B cell (primary cell): ENCODE results near the gene THRB. TPM values are rescaled to one million over a fixed set of nuclear protein-coding genes. Genes with fewer than 3 reads are reported as not detected.

Experiments
- ATAC-seq: fragments of 200-7000 bp; cut with Tn5 transposase; one replicate; pipeline ENCODE4 v1.10.0; 2021; ENCODE audit warnings: low read depth, mild to moderate bottlenecking, moderate number of reproducible peaks, moderate library complexity
- CTCF ChIA-PET: fragments of 350-600 bp; sonication (Branson Sonifier 250); formaldehyde crosslinking; loops from one replicate; lab custom pipeline; 2021; ENCODE audit warnings: antibody characterized with exemption, inconsistent platforms; lab: Charles Lee
- POLR2A ChIA-PET: fragments of 350-600 bp; sonication (Branson Sonifier 250); formaldehyde crosslinking; loops from one replicate; lab custom pipeline; 2021; ENCODE audit warnings: antibody characterized with exemption; lab: Charles Lee
- DNase-seq: peaks from one replicate; pipeline ENCODE4 v3.0.0; 2013
- H2AFZ ChIP-seq: 2 replicates; pipeline ENCODE4 v1.6.1; 2012; ENCODE audit warnings: mild to moderate bottlenecking, low read depth, low read length; ENCODE audit not compliant: insufficient read depth, poor library complexity, severe bottlenecking
- H3K27ac ChIP-seq, 2 donors: 1 replicate in 1 of 2; 2 replicates in 1 of 2; pipeline ENCODE4 v1.5.1; 2012 to 2013; ENCODE audit warnings: low read length in 2 of 2, mild to moderate bottlenecking in 2 of 2, moderate library complexity in 1 of 2
- H3K27me3 ChIP-seq, 4 experiments: fragments of 200-600 bp in 1 of 4; sonication (generic) in 1 of 4; replicated peaks in 1 of 4; 1 replicate in 2 of 4; 2 replicates in 2 of 4; pipeline versions ENCODE4 v1.6.1 to v1.7.0; 2013 to 2016; ENCODE audit warnings: low read length in 3 of 4, mild to moderate bottlenecking in 2 of 4, mixed read lengths in 1 of 4, moderate library complexity in 1 of 4; ENCODE audit not compliant: insufficient read depth in 4 of 4, control insufficient read depth in 3 of 4; ENCODE audit errors: control extremely low read depth in 1 of 4
- H3K36me3 ChIP-seq, 2 experiments: replicated peaks in 1 of 2; 1 replicate in 1 of 2; 2 replicates in 1 of 2; pipeline versions ENCODE4 v1.6.1 to v1.7.1; 2013; ENCODE audit warnings: low read length in 1 of 2; ENCODE audit not compliant: insufficient read depth in 2 of 2, control insufficient read depth in 1 of 2; ENCODE audit errors: control extremely low read depth in 1 of 2, extremely low read depth in 1 of 2
- H3K4me1 ChIP-seq, 2 donors: fragments of 200-600 bp in 1 of 2; sonication (generic) in 1 of 2; 1 replicate in 1 of 2; 2 replicates in 1 of 2; pipeline versions ENCODE4 v1.5.1 to v1.6.1; 2013 to 2017; ENCODE audit warnings: low read length in 2 of 2; ENCODE audit not compliant: control insufficient read depth in 2 of 2, insufficient read depth in 2 of 2
- H3K4me2 ChIP-seq: replicated peaks from 2 replicates; pipeline ENCODE3; 2012; ENCODE audit warnings: mild to moderate bottlenecking, low read depth, low read length; ENCODE audit not compliant: poor library complexity, severe bottlenecking
- H3K4me3 ChIP-seq, 5 experiments: fragments of 200-600 bp in 1 of 5; sonication (generic) in 1 of 5; 1 replicate in 3 of 5; 2 replicates in 2 of 5; pipeline versions ENCODE4 v1.5.1 to v1.7.0; 2011 to 2016; ENCODE audit warnings: low read length in 4 of 5, mild to moderate bottlenecking in 4 of 5, low read depth in 2 of 5, control low read depth in 1 of 5, moderate library complexity in 1 of 5; ENCODE audit not compliant: insufficient read depth in 1 of 5; ENCODE audit errors: control extremely low read depth in 1 of 5, extremely low read depth in 1 of 5
- H3K79me2 ChIP-seq: fragments of 200-600 bp; sonication (generic); one replicate; pipeline ENCODE4 v1.6.0; 2016; ENCODE audit warnings: low read length; ENCODE audit not compliant: control insufficient read depth, insufficient read depth
- H3K9ac ChIP-seq: fragments of 200-600 bp; sonication (generic); 2 replicates; pipeline ENCODE4 v1.6.1; 2017; ENCODE audit warnings: mild to moderate bottlenecking, low read length, moderate library complexity
- H3K9me3 ChIP-seq, 3 donors: one replicate each; pipeline versions ENCODE4 v1.6.1 to v1.7.1; 2013; ENCODE audit warnings: low read length in 2 of 3; ENCODE audit not compliant: control insufficient read depth in 2 of 3, insufficient read depth in 1 of 3; ENCODE audit errors: control extremely low read depth in 1 of 3
- H4K20me1 ChIP-seq: 2 replicates; pipeline ENCODE4 v1.6.0; 2012; ENCODE audit warnings: mild to moderate bottlenecking, low read length; ENCODE audit not compliant: insufficient read depth, control insufficient read depth, poor library complexity, severe bottlenecking
- H3K27ac Mint-ChIP-seq: one replicate; pipeline ENCODE4 v1.8.0; 2021; ENCODE audit warnings: mixed read lengths
- H3K27me3 Mint-ChIP-seq: one replicate; pipeline ENCODE4 v1.8.0; 2021; ENCODE audit warnings: mixed read lengths
- H3K4me1 Mint-ChIP-seq: one replicate; pipeline ENCODE4 v1.8.0; 2021; ENCODE audit warnings: mixed read lengths
- H3K4me3 Mint-ChIP-seq: one replicate; pipeline ENCODE4 v1.8.0; 2021; ENCODE audit warnings: mixed read lengths
- H3K9me3 Mint-ChIP-seq: one replicate; pipeline ENCODE4 v1.8.0; 2022; ENCODE audit warnings: mixed read lengths; ENCODE audit not compliant: insufficient read depth
- CTCF ChIP-seq: fragments of 200-600 bp; IDR thresholded peaks from one replicate; pipeline ENCODE4 v1.8.0; 2022; ENCODE audit warnings: antibody characterized with exemption, mild to moderate bottlenecking
- EZH2 ChIP-seq: IDR thresholded peaks from 2 replicates; pipeline ENCODE4 v1.6.1; 2012; ENCODE audit warnings: borderline replicate concordance, low read depth, mild to moderate bottlenecking, moderate library complexity, low read length; ENCODE audit not compliant: insufficient read depth, poor library complexity, severe bottlenecking
- WGBS: methylation state at CpG from one replicate; pipeline ENCODE4 v1.1.5; 2013; ENCODE audit warnings: missing lambda C conversion rate; ENCODE audit not compliant: insufficient coverage; 5-methylcytosine and 5-hydroxymethylcytosine counted together
- intact Hi-C: fragments of 100-400 bp; cut with micrococcal nuclease; formaldehyde crosslinking; loops from one replicate; pipeline ENCODE4 v1.10.0; 2022
- polyA plus RNA-seq: library from polyadenylated mRNA; depleted of rRNA; stranded (reverse); fragments of >200 nt; gene quantifications from 2 replicates; pipeline ENCODE4 v1.2.3, GENCODE V29; 2012
- total RNA-seq, 2 donors: library from RNA; stranded (reverse); fragments of 120-200 nt in 1 of 2; gene quantifications; 1 replicate in 1 of 2; 2 replicates in 1 of 2; pipeline versions ENCODE4 v1.2.3 to v1.2.4, GENCODE V29; 2013 to 2022

The THRB gene
- total and polyA plus RNA-seq, 2 donors (not counting 1 experiment from before 2014, with no cell fraction given): 0.86 to 1.8 TPM

DNA sequence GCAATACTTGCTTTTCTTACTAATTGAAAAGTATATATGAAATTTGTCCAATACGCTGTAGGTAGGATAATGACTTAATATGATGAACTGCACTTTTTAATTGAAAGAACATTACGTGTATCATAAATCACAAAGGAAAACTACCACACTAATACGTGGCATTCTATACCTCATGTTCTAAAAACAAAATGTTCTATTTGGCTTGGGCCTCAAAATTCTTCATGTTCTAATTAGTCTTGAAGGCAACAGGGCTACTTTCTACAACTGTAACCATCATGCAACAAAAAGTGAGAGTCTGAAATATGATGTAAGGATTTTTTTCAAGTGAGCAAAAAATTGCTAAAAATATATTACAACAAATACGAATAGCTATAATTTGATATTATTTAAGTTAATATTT lies 19.8 kb downstream of the THRB start:
- Histone ChIP-seq H3K4me1 (no peaks in the 10 kb centered on the region), H3K4me2 (no peak overlapping the region), H3K79me2 (no peaks in the 10 kb centered on the region), H3K27me3 (no peaks in the 10 kb centered on the region), H3K9me3 (no peaks in the 10 kb centered on the region), H3K27ac (no peak overlapping the region), H2AFZ (no peak overlapping the region), H4K20me1 (no peaks in the 10 kb centered on the region), H3K9ac (no peak overlapping the region), H3K4me3 (no peak overlapping the region), H3K36me3 (no peaks in the 10 kb centered on the region)
- H3K4me1 Mint-ChIP-seq: no peaks in the 10 kb centered on the region
- no peak for ATAC-seq
- TF ChIP-seq CTCF: no peak
- TF ChIP-seq EZH2: no peak
- no peak overlapping the region for H3K27ac Mint-ChIP-seq
- H3K9me3 Mint-ChIP-seq: no peaks in the 10 kb centered on the region
- no CpG with 5 or more reads among the region's 4 CpGs for WGBS
- intact Hi-C loops: no loop called here
- POLR2A ChIA-PET: no interaction called here
- no peak overlapping the region for H3K4me3 Mint-ChIP-seq
- H3K27me3 Mint-ChIP-seq: peaks cover 6% of the 10 kb centered on the region
- no peak for DNase-seq
- CTCF ChIA-PET: no interaction called here

GRCh38 chr3:24472358-24472757 lies 22.3 kb downstream of the THRB start:
- no peaks in the 10 kb centered on the region for H3K4me1 ChIP-seq
- no peaks in the 10 kb centered on the region for H3K36me3 ChIP-seq
- no peaks in the 10 kb centered on the region for H3K79me2 ChIP-seq
- H3K27ac ChIP-seq: no peak overlapping the region
- TF ChIP-seq CTCF (no peak), EZH2 (no peak)
- H3K4me3 ChIP-seq: no peak overlapping the region
- Mint-ChIP-seq H3K4me3 (no peak overlapping the region), H3K27me3 (peaks cover 8% of the 10 kb centered on the region), H3K9me3 (no peaks in the 10 kb centered on the region), H3K27ac (no peak overlapping the region), H3K4me1 (no peaks in the 10 kb centered on the region)
- H4K20me1 ChIP-seq: no peaks in the 10 kb centered on the region
- CTCF ChIA-PET: no interaction called here
- H3K9ac ChIP-seq: no peak overlapping the region
- no peak for ATAC-seq
- WGBS: 83% methylated on average over 1 of the region's 1 CpG
- no peak overlapping the region for H3K4me2 ChIP-seq
- POLR2A ChIA-PET: no interaction called here
- intact Hi-C loops: no loop called here
- no peaks in the 10 kb centered on the region for H3K27me3 ChIP-seq
- H2AFZ ChIP-seq: no peak overlapping the region
- no peaks in the 10 kb centered on the region for H3K9me3 ChIP-seq
- no peak for DNase-seq
